SHP77 (cell line): ENCODE results near the gene PCBP1.
A peak's percentile ranks its signal among the peaks of the same experiment; 100 is the strongest.
"Not testable (repeated sequence)": the region's sequence is repeated elsewhere in the genome, so short reads cannot be mapped to it uniquely, and the experiment has no call there.

Experiments
- DNase-seq, 2 experiments: peaks; one replicate each; lab custom pipeline; 2025; lab: John Stamatoyannopoulos, UW

The PCBP1 gene

DNA sequence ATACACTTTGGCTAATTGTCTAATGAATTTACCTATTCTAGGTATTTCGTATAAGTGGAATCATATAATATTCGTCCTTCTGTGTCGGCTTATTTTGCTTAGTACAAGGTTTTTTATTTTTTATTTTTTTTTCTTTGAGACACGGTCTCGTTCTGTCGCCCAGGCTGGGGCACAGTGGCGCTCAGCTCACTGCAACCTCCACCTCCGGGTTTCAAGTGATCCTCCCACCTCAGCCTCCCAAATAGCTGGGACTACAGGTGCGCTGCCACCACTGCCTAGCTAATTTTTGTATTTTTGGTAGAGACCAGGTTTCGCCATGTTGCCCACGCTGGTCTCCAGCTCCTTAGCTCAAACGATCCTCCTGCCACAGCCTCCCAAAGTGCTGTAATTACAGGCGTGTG lies 38.2 kb downstream of the PCBP1 start:
- no peak for DNase-seq

DNA sequence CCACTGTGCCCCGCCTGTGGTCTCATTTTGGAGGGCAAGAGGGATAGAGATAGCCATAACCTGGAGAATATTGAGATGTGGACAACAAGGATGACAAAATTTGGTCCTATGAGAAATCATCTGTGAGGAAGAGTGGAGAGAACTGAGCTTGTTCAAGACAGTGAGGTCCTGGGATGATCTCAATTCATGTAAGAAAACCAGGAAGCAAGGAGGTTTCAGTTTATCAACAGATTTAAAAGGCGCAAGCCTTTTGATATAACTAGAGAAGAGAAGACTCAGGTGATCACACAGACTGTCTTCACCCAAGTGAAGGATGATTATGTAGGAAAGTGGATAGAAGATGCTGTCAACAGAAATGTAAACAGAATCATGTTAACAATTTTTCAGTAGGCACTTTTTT lies 39.1 kb downstream of the PCBP1 start:
- no peak for DNase-seq

DNA sequence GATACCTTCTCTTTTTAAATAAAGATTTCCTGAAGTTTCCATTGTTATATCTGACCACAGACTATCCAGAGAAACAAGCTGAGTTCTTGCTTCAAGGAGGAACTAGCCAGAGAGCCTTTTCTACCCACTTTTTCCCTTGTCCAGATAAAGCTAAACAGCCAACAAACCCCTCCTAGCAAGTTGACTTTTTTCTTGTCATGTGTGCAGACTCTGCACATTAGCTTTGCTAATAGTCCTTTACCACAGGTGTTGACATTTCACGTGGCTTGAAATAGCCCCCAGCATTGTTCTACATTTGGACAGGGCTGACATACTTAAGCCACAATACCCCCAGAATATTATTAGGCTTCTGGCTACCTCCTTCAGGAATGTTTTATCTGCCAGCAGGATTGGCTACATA lies 40.7 kb downstream of the PCBP1 start:
- no peak for DNase-seq

DNA sequence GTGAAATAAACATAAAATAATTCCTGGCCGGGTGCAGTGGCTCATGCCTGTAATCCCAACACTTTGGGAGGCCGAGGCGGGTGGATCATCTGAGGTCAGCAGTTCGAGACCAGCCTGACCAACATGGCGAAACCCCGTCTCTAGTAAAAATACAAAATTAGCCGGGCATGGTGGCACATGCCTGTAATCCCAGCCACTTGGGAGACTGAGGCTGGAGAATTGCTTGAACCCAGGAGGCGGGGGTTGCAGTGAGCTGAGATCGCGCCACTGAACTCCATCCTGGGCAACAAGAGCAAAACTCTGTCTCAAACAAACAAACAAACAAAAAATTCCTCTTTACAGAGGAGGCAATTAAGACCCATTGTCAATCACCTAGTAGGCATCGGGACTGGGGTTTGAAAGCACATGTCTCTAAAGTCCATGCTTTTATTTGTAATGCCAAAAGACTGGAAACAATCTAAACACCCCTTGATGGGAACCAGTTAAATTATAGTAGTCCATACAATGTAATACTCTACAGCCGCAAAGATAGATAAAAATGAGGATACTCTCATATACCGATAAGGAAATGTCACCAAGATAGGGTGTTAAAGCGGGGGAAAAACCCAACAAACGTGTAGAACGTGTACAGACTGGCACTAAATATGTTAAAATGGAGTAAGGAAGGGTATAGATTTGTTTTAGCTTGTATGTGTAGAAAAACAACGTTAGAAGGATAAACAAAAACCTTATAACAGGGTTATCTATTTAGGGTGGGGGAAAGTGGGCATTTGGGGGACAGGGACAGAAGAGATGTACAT lies 44.3 kb downstream of the PCBP1 start:
- not testable (repeated sequence) for DNase-seq

DNA sequence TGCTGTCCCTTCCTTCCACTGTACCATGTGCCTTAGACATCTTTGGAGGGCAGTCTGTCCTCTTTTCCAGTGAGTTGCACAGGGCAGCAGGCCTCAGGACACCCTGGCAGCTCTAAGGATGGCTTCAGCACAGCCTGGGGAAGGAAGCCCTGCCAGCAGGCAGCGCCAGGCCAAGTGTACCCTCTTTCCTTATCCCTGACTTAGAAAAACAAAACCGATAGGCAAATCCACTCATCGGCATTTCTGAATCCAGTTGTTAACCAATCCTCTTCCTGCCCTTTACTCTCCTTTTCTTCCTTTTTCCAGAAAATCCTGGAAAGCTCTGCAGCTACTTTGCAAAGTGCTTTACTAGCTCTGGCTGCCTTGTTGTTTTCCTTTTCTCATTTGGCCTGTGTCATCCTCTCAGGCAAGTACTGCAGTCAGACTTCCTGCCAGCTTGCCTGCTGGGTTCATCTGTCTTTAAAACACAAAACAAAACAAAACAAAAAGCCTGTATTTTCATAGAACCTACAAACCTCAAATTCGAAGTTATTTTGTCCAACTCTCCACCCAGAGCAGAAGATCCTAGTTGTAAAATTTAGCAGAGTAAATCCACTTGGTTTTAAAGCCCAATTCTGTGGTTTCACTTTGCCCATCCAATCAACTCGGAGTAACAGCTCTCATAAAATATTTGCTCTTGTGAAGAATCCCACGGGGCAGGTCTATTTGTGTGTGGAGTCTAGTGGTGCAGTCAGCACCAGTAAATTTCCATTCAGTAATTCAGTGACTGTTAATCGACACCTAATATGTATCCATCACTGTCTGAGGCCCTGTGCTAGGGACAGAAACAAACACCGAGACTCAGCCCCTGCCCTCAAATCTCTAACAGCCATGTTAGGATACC lies 45.2 kb downstream of the PCBP1 start:
- peak; percentile 74 to 80 for DNase-seq

DNA sequence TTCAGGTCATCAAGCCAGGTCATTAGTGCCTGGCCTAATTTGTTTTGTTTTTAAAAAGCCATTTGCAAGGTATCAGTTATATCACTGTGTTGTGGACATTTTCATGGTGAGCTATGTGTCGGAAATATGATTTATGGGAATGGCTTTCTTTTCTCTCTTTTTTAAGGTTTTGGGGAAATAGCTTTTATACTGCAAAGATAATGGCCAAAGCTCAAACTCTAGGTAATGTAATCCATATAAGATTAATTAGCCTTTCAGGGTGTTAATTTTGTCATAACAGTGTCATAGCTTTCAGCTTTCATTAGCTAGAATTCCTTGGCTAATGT lies 45.8 kb downstream of the PCBP1 start:
- DNase-seq: no peak

DNA sequence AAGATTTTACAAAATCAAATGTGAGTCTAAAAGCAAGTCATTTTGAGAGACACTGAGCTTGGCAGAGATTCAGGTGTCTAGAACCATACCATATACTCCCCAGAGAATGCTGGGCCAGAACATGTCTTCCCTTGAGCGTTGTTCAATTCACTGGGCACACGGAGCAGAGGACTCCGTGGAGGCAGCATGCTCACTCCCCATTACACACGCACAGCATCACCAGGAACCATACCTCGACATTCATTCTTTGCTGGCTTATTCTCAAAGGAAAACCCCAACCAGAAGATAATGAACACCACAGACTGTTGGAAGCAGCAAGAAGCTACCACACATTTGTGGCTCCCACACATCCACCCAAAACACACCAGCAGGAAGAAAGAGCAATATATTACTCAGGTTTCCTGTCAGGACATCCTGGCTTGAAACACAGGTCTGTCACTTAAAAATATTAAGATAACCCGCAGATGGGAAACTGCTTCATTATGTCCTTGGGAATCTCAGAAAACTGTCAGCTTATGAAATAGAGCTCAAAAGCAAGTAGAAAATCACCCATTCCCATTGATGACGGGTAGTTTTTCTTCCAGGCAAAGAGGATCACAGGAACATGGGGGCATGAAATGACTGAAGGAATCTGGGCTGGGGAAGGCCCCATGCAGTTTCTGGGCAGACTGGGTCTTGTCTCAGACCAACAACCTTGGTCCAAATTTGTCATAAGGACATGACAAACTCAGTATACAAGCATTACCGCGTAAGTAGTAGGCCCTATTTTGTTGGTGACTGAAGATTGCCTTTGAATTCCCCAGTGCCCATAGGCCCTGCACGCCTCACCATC lies 46.4 kb downstream of the PCBP1 start:
- peak in 1 of 2 experiments; percentile 25 for DNase-seq

DNA sequence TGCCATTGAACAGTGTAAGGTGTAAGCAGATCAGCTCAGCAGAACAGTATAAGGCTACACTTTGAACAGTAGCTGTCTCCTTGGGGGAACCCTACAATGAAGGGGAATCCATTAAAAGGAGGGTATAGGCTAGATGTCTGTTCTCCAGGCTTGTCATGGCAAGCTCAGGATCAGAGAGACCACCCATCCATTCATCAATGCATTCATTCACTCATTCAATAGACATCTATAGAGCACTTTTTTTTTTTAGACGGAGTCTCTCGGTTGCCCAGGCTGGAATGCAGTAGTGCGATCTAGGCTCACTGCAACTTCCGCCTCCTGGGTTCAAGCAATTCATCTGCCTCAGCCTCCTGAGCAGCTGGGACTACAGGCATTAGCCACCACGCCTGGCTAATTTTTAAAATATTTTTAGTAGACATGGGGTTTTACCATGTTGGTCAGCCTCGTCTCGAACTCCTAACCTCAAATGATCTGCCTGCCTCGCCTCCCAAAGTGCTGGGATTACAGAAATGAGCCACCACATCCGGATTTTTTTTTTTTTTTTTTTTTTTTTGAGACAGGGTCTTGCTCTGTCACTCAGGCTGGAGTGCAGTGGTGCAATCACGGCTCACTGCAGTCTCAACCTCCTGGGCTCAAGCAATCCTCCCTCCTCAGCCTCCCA lies 47.2 kb downstream of the PCBP1 start:
- not testable (repeated sequence) for DNase-seq
